Fibroblast of villous mesenchyme (primary cell): ENCODE data around the gene NANOS2. TPM values are rescaled to one million over a fixed set of nuclear protein-coding genes. Genes with fewer than 3 reads are reported as not detected.

Experiments used
- DNase-seq: peaks from one replicate; pipeline ENCODE4 v3.0.0-alpha.2; 2010; ENCODE audit warnings: low read depth
- H3K4me3 ChIP-seq: 2 replicates; pipeline ENCODE4 v1.5.1; 2011; ENCODE audit warnings: low read depth, mild to moderate bottlenecking, low read length
- total RNA-seq: library from RNA; depleted of rRNA; stranded (reverse); fragments of >200 nt; gene quantifications from 2 replicates; pipeline ENCODE4 v1.2.3, GENCODE V29; 2012
- TF ChIP-seq, protein P1 (sequence below): IDR thresholded peaks from 2 replicates; pipeline ENCODE4 v1.5.1; 2012; ENCODE audit warnings: low read depth, mild to moderate bottlenecking, low read length; ENCODE audit not compliant: insufficient read depth

NANOS2 gene
- total RNA-seq, 1 donor, result not detected

DNA sequence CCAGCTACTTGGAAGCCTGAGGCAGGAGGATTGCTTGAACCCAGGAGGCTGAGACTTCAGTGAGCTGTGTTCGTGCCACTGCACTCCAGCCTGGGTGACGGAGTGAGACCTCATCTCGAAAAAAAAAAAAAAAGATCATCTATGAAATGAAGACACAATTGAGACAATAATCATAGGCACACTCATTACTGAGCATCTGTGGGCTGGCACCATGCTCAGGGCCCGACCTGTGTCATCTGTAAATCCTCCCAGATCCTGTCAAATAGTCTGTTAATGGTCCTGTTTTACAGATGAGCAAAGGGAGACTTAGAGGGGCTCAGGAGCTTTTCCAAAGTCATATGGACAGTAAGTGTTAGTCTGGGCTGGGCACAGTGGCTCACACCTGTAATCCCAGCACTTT, 4.1 kb upstream of the NANOS2 start:
- no peak for DNase-seq
- no peak overlapping the region for H3K4me3 ChIP-seq
- TF ChIP-seq, protein P1, sequence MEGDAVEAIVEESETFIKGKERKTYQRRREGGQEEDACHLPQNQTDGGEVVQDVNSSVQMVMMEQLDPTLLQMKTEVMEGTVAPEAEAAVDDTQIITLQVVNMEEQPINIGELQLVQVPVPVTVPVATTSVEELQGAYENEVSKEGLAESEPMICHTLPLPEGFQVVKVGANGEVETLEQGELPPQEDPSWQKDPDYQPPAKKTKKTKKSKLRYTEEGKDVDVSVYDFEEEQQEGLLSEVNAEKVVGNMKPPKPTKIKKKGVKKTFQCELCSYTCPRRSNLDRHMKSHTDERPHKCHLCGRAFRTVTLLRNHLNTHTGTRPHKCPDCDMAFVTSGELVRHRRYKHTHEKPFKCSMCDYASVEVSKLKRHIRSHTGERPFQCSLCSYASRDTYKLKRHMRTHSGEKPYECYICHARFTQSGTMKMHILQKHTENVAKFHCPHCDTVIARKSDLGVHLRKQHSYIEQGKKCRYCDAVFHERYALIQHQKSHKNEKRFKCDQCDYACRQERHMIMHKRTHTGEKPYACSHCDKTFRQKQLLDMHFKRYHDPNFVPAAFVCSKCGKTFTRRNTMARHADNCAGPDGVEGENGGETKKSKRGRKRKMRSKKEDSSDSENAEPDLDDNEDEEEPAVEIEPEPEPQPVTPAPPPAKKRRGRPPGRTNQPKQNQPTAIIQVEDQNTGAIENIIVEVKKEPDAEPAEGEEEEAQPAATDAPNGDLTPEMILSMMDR, result no peak

DNA sequence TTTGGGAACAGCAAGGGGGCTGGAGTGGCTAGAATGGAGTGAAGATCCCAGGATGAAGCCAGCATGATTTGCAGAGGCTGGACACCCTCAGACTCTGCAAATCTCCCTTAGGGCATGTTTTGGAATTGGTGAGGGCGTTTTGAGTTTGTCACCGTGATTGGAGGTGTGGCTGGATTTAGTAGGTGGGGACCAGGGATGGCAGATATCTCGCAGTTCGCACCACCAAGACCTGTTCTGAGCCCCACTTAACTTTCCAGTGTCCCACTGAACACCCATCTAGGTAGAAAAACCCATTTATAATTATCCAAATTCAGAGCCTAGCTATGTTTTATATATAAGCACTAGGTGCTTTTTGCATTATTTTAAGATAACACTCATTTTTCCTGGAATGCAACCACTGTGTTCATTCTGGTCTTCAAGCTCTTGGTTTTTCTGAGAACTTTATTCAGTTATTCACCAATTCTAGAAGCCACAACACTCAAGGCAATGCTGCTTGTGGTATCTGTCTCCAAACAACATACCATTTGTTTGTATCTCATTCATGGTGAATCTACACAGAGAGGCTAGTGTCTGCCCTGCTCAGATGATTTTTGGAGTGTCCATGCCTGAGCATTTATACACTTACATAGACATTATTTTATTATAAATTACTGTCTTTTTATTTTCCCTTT, 3.0 kb upstream of the NANOS2 start:
- no peak overlapping the region for H3K4me3 ChIP-seq
- DNase-seq, result no peak
- TF ChIP-seq, protein P1, result no peak

DNA sequence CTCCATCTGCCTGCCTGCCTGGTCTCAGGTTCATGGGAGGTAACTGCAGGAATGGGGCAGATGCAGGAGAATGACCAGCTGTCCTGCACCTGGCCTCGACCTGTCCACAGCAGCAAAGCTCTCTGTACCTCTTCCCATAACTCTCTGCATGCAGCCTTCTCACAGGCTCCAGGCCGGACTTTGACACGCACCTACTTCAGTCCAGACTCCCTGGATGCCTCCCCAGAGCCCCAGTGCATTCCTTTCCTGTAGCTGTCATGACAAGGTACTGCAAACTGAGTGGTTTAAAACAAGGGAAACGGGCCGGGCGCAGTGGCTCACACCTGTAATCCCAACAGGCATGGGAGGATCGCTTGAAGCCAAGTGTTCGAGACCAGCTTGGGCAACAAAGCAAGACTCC, 3.3 kb downstream of the NANOS2 start:
- DNase-seq, result no peak
- H3K4me3 ChIP-seq, result no peak overlapping the region
- TF ChIP-seq, protein P1, result no peak

DNA sequence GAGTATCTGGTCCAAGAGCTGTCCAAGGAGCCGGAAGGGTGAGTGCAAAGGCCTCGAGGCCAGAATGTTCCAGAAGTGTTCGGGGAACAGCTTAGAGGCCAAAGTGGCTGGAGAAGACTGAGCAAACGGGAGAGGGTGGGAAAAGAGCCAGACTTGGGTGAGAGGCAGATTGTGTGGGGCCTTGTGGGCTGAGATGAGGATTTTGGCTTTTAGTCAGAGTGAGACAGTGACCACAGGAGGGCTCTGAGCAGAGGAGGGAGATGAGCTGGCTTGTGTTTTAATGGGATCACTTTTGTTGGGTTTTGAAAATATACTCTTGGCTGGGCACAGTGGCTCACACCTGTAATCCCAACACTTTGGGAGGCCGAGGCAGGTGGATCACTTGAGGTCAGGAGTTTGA, 5.6 kb downstream of the NANOS2 start:
- no peak for DNase-seq
- TF ChIP-seq, protein P1, result no peak
- no peak overlapping the region for H3K4me3 ChIP-seq

DNA sequence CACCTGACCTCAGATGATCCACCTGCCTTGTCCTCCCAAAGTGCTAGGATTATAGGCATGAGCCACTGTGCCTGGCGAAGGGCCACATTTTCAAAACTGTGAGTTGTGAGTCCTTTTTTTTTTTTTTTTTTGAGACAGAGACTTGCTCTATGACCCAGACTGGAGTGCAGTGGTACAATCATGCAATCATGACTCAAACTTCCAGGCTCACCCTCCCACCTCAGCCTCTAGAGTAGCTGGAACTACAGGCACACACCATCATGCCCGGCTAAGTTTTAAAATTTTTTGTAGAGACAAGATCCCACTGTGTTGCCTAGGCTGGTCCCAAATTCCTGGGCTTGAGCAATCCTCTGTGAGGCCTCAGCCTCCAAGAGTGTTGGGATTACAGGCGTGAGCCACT, 8.4 kb downstream of the NANOS2 start:
- TF ChIP-seq, protein P1, result no peak
- no peak overlapping the region for H3K4me3 ChIP-seq
- DNase-seq, result no peak

DNA sequence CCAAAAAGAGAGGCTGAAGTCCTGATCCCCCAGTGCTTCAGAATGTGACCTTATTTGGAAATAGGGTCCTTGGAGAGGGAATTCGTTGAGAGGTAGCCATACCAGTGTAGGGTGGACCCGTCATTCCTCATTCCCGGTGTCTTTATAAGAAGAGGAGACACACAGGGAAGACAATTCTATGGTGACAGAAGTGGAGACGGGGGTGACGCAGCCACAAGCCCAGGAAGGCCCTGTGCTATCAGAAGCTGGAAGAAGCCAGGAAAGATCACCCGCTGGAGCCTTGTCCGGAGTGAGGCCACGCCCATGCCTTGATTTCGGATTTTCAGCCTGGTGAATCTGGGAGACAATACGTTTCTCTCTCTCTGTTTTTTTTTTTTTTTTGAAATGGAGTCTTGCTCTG, 9.6 kb downstream of the NANOS2 start:
- no peak for DNase-seq
- TF ChIP-seq, protein P1, result no peak
- no peak overlapping the region for H3K4me3 ChIP-seq
